GM23248 (cell line): Measurements from ENCODE around the gene INTS4.
"Not testable (repeated sequence)": the region's sequence is repeated elsewhere in the genome, so short reads cannot be mapped to it uniquely, and the experiment has no call there.

Experiments
- EZH2 ChIP-seq: fragments of 200-600 bp; sonication (generic); IDR thresholded peaks from 2 replicates; pipeline ENCODE4 v1.6.1; 2018; ENCODE audit warnings: antibody characterized with exemption, mild to moderate bottlenecking; ENCODE audit not compliant: insufficient read depth, poor library complexity, severe bottlenecking
- EZH2phosphoT487 ChIP-seq: fragments of 200-600 bp; sonication (generic); IDR thresholded peaks from 2 replicates; pipeline ENCODE4 v1.6.1; 2018; ENCODE audit warnings: antibody characterized with exemption, moderate library complexity, mild to moderate bottlenecking, low read depth; ENCODE audit not compliant: insufficient read depth

DNA sequence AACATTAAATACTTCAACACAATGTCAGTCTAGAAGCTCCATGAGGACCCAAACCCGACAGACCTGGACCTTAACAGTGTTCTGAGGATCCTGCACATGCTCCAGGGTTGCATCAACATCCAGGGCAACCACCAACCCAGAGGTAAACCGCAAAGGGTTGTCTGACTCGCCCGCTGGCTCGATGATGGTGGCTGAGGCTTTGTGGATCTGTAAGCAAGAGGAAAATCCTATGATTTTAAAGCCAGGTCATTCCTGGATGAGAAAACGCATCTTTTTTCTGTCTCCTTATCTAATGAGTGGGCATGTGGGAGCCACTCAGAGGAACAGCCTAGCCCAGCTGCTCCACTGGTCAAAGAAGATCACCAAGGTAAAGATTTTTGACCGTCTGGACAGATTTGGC is 103.2 kb downstream of the INTS4 start:
- TF ChIP-seq EZH2, EZH2phosphoT487: not testable (repeated sequence)
